HPDE6-E6E7 (cell line): ENCODE results near the gene HOXD13.

Source experiments
- DNase-seq: peaks from one replicate; pipeline ENCODE4 v3.0.0; 2011; ENCODE audit warnings: missing footprints; ENCODE audit errors: extremely low spot score

The HOXD13 gene

GRCh38 chr2:176093145-176093897 lies 800 bp downstream of the HOXD13 start:
- DNase-seq: no peak

DNA sequence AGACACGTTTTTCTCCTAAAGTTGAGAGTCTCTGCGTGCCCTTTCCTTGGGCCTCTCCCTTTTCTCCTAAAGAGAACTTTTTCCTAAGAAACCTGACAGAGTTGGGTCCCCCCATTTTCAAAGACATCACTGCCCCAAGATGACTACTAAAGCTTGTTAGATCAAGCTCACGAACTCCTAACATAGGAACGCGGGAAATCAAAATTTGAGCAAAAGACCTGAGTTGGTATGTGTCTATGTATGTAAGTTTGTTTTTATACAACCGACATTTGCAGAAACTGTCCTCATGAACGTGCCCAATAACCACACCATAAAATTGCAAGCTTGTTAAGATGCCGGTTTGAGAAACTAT lies 1.4 kb downstream of the HOXD13 start:
- DNase-seq: no peak

GRCh38 chr2:176094349-176094748 lies 1.8 kb downstream of the HOXD13 start:
- no peak for DNase-seq

DNA sequence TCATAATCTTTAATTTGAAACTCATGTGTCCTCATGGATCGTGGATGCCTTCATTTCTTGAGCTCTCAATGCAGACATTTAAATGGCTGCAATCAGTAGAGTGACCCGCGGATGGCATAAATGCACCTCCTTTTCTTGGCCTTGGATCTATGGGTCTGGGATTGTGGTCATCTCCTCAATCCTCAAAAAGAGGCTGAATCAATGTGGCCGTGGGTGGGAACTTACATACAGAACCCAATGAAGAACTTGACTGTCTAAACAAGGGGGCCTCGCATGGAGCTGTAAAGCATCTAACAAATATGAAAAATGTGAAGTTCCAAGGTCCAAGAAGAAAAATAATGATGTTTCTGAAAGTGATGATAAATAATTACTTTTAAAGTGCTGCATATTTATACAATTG lies 2.9 kb downstream of the HOXD13 start:
- DNase-seq: no peak

- no peak for DNase-seq
These were observed 3.9 kb downstream of the HOXD13 start for GRCh38 chr2:176096243-176096985.

GRCh38 chr2:176096986-176097819 lies 4.7 kb downstream of the HOXD13 start:
- DNase-seq: peak; percentile 74

GRCh38 chr2:176097820-176098365 lies 5.4 kb downstream of the HOXD13 start:
- DNase-seq: no peak

- DNase-seq: no peak
These were observed 6.0 kb downstream of the HOXD13 start for GRCh38 chr2:176098366-176099158.

DNA sequence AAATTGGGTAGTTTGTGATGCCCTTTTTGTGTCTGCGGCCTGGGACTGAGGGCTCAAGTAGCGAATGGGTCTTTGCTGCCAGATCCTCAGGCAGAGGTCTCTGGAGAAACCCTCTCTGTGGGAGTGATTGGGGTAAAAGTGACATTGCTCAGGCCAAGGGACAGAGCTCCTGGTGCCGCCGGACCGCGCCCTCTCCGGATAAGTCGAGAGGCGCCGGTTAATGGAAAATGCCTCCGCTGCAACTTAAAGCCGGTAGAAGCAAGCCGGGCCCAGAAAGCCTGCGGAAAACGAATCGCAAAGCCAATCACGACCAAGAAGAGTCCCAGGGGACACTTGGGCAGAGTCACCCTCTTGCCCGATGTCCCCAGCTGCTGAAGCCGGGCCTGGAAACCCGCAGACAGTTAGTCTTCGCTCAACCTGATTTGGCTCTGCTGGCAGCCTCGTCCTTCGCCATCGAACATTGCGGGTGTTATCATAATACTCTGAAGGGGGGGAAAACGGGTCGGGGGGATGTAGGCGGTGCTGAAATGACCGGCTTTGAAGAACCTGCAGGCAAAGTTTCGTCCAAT lies 6.7 kb downstream of the HOXD13 start:
- no peak for DNase-seq

- DNase-seq: no peak
These were observed 7.4 kb downstream of the HOXD13 start, which contains the start of gene HOXD12 for GRCh38 chr2:176099728-176100546. Gene HOXD12 (plus strand): TSS chr2:176099795. CDS start chr2:176099802, 7 bp downstream.

- no peak for DNase-seq
These were observed 8.1 kb downstream of the HOXD13 start for GRCh38 chr2:176100547-176101140.

DNA sequence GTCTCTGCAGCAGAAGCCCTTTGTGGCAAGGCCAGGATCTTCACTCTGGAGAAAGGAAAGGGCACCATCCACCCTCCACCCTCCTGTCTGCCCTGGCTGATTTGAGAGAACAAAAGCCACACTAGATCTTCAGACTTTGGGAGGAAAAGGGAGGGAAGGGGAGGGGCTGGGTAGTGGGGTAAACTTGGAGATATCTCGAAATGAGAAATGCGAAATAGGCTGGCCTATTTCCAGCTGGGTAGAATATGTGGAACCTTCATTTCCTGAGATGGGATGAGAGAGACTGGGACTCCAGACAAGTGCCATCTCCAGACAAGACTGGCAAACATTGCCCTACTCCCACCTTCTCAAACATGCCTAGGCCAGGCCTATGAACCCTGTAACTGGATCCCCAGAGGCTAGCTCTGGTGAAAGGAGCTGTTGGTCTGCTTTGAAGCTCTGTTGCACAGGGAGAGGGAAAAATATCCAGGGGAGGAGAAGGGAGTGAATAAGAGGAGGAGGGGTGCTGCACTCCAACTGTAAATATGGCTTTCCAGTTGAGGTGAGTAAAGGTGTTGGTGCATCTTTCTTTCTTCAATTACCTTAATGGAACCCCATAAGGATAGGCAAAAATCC lies 8.8 kb downstream of the HOXD13 start:
- no peak for DNase-seq

DNA sequence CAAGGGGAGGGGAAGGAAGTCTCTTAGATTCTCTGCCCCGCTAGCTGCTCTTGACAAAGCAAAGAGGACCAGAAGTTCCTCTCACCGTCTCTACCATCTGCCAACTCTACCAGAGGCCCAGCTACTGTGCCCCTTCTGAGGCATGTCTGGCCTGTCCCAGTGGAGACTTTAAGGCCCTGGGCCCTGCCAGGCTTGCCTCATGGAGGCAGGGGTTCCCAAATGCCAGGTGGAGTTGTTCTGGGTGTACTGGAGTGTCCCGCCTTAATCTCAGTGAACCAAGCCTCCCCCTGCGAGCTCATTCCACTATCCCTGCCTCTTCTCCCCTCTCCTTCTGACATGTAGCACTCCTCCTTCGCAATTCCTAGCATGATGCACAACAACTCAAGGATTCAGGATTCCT lies 9.3 kb downstream of the HOXD13 start:
- no peak for DNase-seq

- DNase-seq: no peak
These were observed 9.9 kb downstream of the HOXD13 start for GRCh38 chr2:176102309-176102866.

DNA sequence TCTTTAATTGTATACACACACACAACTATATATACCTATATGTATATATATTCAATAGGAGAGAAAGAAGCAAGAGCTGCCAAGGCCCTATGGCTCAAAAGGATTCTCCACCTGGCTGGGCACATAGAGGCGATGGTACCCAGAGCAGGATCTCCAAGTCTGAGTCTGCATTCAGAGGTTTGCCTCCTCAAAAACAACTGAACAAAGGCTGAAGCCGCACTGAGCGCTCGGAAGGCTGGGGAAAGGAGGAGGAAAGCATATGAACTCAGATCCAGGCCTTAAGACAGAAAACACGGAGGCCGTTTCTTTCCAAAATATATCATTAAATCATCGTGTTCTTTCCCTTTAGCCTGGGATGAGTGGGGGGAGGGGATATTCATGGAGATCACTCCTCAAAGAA lies 10.7 kb downstream of the HOXD13 start:
- no peak for DNase-seq

DNA sequence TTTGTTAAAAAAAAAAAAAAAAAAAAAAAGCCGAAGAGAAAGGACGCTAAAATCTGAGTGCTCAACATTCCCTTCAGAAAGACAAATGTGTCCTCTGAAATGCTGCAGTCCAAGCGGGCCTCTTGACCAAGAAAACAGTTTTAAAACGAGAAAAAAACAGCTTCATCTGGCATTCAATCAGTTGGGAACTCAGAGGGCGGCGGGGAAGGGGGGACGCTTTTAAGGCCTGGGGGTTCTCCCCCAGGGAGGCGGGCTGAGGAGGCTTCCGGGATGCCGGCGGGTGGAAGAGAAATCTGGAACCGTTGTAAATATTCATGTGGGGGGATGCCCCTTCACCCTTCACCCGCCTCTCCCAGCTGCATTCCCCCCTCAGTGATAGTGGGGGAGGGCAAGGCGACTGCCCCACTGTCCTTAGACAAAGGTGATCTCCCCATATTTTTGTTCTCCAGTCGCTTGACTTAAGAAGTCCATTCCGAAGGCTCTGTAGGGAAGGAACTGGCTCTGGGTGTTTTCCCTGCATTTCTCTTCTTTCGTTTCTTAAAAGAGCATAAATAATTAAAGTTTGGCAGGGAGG lies 11.3 kb downstream of the HOXD13 start:
- no peak for DNase-seq

GRCh38 chr2:176104316-176105077 lies 12.0 kb downstream of the HOXD13 start:
- no peak for DNase-seq
